H1 (cell line): ENCODE measurements around the gene SFXN1. TPM values are rescaled to one million over a fixed set of nuclear protein-coding genes. Genes with fewer than 3 reads are reported as not detected.
"Not testable (repeated sequence)": the region's sequence is repeated elsewhere in the genome, so short reads cannot be mapped to it uniquely, and the experiment has no call there.

Source experiments
- CTCF ChIA-PET: fragments of 300-600 bp; sonication (Branson Sonifier 250); formaldehyde crosslinking; loops from one replicate; lab custom pipeline; 2021; ENCODE audit not compliant: partially characterized antibody; lab: Charles Lee
- POLR2A ChIA-PET: fragments of 300-600 bp; sonication (Branson Sonifier 250); formaldehyde crosslinking; loops from one replicate; lab custom pipeline; 2021; ENCODE audit warnings: inconsistent platforms; ENCODE audit not compliant: partially characterized antibody; lab: Charles Lee
- DNase-seq, 2 experiments: peaks; one replicate each; pipeline versions ENCODE4 v3.0.0 to v3.0.0-alpha.2; 2010 to 2022; ENCODE audit warnings: low spot score in 2 of 2, low read depth in 1 of 2, mixed read lengths in 1 of 2
- FAIRE-seq: peaks from 2 replicates; lab custom pipeline; 2011; peaks lifted over from hg19 to GRCh38; lab: Jason Lieb, UNC
- H2AFZ ChIP-seq: 2 replicates; pipeline ENCODE4 v1.8.1; 2012; ENCODE audit warnings: low read length, inconsistent platforms
- H2AK5ac ChIP-seq: 2 replicates; pipeline ENCODE4 v1.6.1; 2013; ENCODE audit warnings: low read depth, low read length
- H2BK120ac ChIP-seq: replicated peaks from 2 replicates; pipeline ENCODE3; 2013; ENCODE audit warnings: low read depth, low read length, inconsistent platforms
- H2BK12ac ChIP-seq: 2 replicates; pipeline ENCODE4 v1.6.1; 2013; ENCODE audit warnings: low read depth, low read length
- H2BK15ac ChIP-seq: 2 replicates; pipeline ENCODE4 v1.6.1; 2013; ENCODE audit warnings: low read length
- H2BK20ac ChIP-seq: 2 replicates; pipeline ENCODE4 v1.6.1; 2013; ENCODE audit warnings: low read length
- H2BK5ac ChIP-seq: 2 replicates; pipeline ENCODE4 v1.6.1; 2013; ENCODE audit warnings: low read depth, low read length
- H3K14ac ChIP-seq: 2 replicates; pipeline ENCODE4 v1.6.1; 2013; ENCODE audit warnings: inconsistent platforms; ENCODE audit not compliant: insufficient read length
- H3K18ac ChIP-seq: 2 replicates; pipeline ENCODE4 v1.6.1; 2013; ENCODE audit warnings: low read length; ENCODE audit errors: extremely low read depth
- H3K23ac ChIP-seq: 2 replicates; pipeline ENCODE4 v1.6.1; 2013; ENCODE audit warnings: inconsistent platforms; ENCODE audit not compliant: insufficient read length
- H3K23me2 ChIP-seq: 2 replicates; pipeline ENCODE4 v1.6.1; 2013; ENCODE audit warnings: low read depth, low read length
- H3K27ac ChIP-seq: 2 replicates; pipeline ENCODE4 v1.6.1; 2011; ENCODE audit warnings: low read depth, low read length, inconsistent platforms
- H3K27me3 ChIP-seq, 4 experiments: replicated peaks in 1 of 4; 1 replicate in 1 of 4; 2 replicates in 3 of 4; pipeline versions ENCODE4 v1.6.1 to v1.8.1; 2011 to 2013; ENCODE audit warnings: low read length in 3 of 4, mild to moderate bottlenecking in 3 of 4, inconsistent platforms in 2 of 4, mixed read lengths in 2 of 4, moderate library complexity in 1 of 4; ENCODE audit not compliant: control insufficient read depth in 3 of 4, insufficient read depth in 3 of 4; ENCODE audit errors: extremely low read depth in 1 of 4
- H3K36me3 ChIP-seq, 4 experiments: 2 replicates each; pipeline versions ENCODE4 v1.6.1 to v1.8.1; 2011 to 2013; ENCODE audit warnings: mild to moderate bottlenecking in 4 of 4, low read length in 3 of 4, moderate library complexity in 2 of 4, control low read depth in 1 of 4, inconsistent platforms in 1 of 4; ENCODE audit not compliant: insufficient read depth in 4 of 4, control insufficient read depth in 2 of 4
- H3K4ac ChIP-seq: replicated peaks from 2 replicates; pipeline ENCODE3; 2013; ENCODE audit warnings: low read length, low read depth, mixed read lengths, inconsistent platforms; ENCODE audit not compliant: insufficient read length
- H3K4me1 ChIP-seq, 4 experiments: replicated peaks in 1 of 4; 1 replicate in 1 of 4; 2 replicates in 3 of 4; pipeline versions ENCODE4 v1.6.1 to v1.8.1; 2011 to 2013; ENCODE audit warnings: low read length in 3 of 4, inconsistent platforms in 2 of 4, mixed read lengths in 1 of 4; ENCODE audit not compliant: insufficient read depth in 4 of 4, control insufficient read depth in 3 of 4
- H3K4me2 ChIP-seq, 2 experiments: 2 replicates each; pipeline versions ENCODE4 v1.6.1 to v1.8.1; 2011 to 2013; ENCODE audit warnings: low read depth in 2 of 2, low read length in 2 of 2, control low read depth in 1 of 2, inconsistent platforms in 1 of 2, mild to moderate bottlenecking in 1 of 2; ENCODE audit not compliant: insufficient read depth in 1 of 2
- H3K4me3 ChIP-seq, 4 experiments: fragments of 200-600, 300-600 bp in 1 of 4; sonication (generic), shearing (Covaris generic), sonication (Bioruptor Twin) in 1 of 4; 2 replicates each; pipeline versions ENCODE4 v1.5.1 to v1.8.1; 2011 to 2016; ENCODE audit warnings: low read length in 4 of 4, low read depth in 3 of 4, control low read depth in 2 of 4, inconsistent platforms in 2 of 4, mild to moderate bottlenecking in 2 of 4, mixed read lengths in 1 of 4, moderate library complexity in 1 of 4; ENCODE audit not compliant: insufficient read depth in 2 of 4; ENCODE audit errors: extremely low read depth in 1 of 4
- H3K56ac ChIP-seq: replicated peaks from 2 replicates; pipeline ENCODE3; 2013; ENCODE audit warnings: low read depth, mild to moderate bottlenecking, mixed read lengths, low read length, inconsistent platforms; ENCODE audit not compliant: insufficient read length
- H3K79me1 ChIP-seq: 2 replicates; pipeline ENCODE4 v1.6.1; 2013; ENCODE audit warnings: low read depth, low read length, control low read depth
- H3K79me2 ChIP-seq, 2 experiments: 2 replicates each; pipeline versions ENCODE4 v1.6.1 to v1.8.1; 2012 to 2013; ENCODE audit warnings: low read length in 2 of 2, mild to moderate bottlenecking in 2 of 2, inconsistent platforms in 1 of 2; ENCODE audit not compliant: insufficient read depth in 2 of 2, control insufficient read depth in 1 of 2
- H3K9ac ChIP-seq, 4 experiments: replicated peaks in 1 of 4; 1 replicate in 1 of 4; 2 replicates in 3 of 4; pipeline versions ENCODE4 v1.6.1 to v1.8.1; 2011 to 2013; ENCODE audit warnings: low read depth in 3 of 4, low read length in 3 of 4, control low read depth in 2 of 4, mild to moderate bottlenecking in 2 of 4, moderate library complexity in 2 of 4, inconsistent platforms in 1 of 4; ENCODE audit errors: extremely low read depth in 1 of 4
- H3K9me3 ChIP-seq, 2 experiments: 2 replicates each; pipeline versions ENCODE4 v1.6.1 to v1.8.1; 2012 to 2013; ENCODE audit warnings: mild to moderate bottlenecking in 2 of 2, moderate library complexity in 2 of 2, control low read depth in 1 of 2, inconsistent platforms in 1 of 2, low read depth in 1 of 2, low read length in 1 of 2, mixed read lengths in 1 of 2; ENCODE audit not compliant: insufficient read depth in 2 of 2
- H4K20me1 ChIP-seq, 2 experiments: replicated peaks in 1 of 2; 2 replicates each; pipeline versions ENCODE3 to v1.8.1; 2011 to 2013; ENCODE audit warnings: inconsistent platforms in 2 of 2, low read length in 2 of 2, mild to moderate bottlenecking in 1 of 2; ENCODE audit not compliant: insufficient read depth in 2 of 2, control insufficient read depth in 1 of 2
- H4K5ac ChIP-seq: 2 replicates; pipeline ENCODE4 v1.6.1; 2013; ENCODE audit warnings: low read length, low read depth, mixed read lengths, inconsistent platforms; ENCODE audit not compliant: insufficient read length
- H4K8ac ChIP-seq: 2 replicates; pipeline ENCODE4 v1.8.0; 2013; ENCODE audit warnings: mild to moderate bottlenecking, moderate library complexity, low read length, inconsistent platforms; ENCODE audit not compliant: insufficient read depth; ENCODE audit errors: extremely low read depth
- H4K91ac ChIP-seq: replicated peaks from 2 replicates; pipeline ENCODE3; 2013; ENCODE audit warnings: low read length, mixed read lengths, inconsistent platforms; ENCODE audit not compliant: insufficient read length
- BACH1 ChIP-seq: IDR thresholded peaks from 2 replicates; pipeline ENCODE4 v1.6.1; 2012; ENCODE audit warnings: low read length, improper control_type of control experiment
- WGBS, 2 experiments: shearing (Covaris generic) in 1 of 2; methylation state at CpG; one replicate each; pipeline versions ENCODE4 v1.1.6 to v1.1.7; 2013 to 2015; ENCODE audit warnings: low lambda C conversion rate in 2 of 2, mixed read lengths in 2 of 2, inconsistent platforms in 1 of 2, low coverage in 1 of 2, missing lambda C conversion rate in 1 of 2; ENCODE audit not compliant: insufficient replicate concordance in 2 of 2, insufficient coverage in 1 of 2, insufficient read length in 1 of 2; ENCODE audit errors: extremely low coverage in 1 of 2, missing lambda C conversion rate in 1 of 2; 5-methylcytosine and 5-hydroxymethylcytosine counted together
- polyA plus RNA-seq, 7 experiments: library from polyadenylated mRNA; depleted of rRNA in 3 of 7; stranded (reverse) in 5 of 7; unstranded in 2 of 7; fragments of >200 nt in 5 of 7; fragments of 200-250 nt in 2 of 7; gene quantifications; 1 replicate in 5 of 7; 2 replicates in 1 of 7; 4 replicates in 1 of 7; pipeline versions ENCODE4 v1.2.1 to v1.2.3, GENCODE V29; 2011 to 2013; ENCODE audit warnings: missing spikeins in 2 of 7, mixed read lengths in 2 of 7
- total RNA-seq: library from RNA; stranded (reverse); fragmentation: NEBNext Ultra II Directional; extraction: Animal tissue kit (Norgen Biotek cat#: 25700); gene quantifications from 2 replicates; pipeline ENCODE4 v1.2.1, GENCODE V29; 2021
- TF ChIP-seq, protein P1 (sequence below): IDR thresholded peaks from 2 replicates; pipeline ENCODE4 v1.6.1; 2011; ENCODE audit warnings: low read depth, mild to moderate bottlenecking, low read length; ENCODE audit not compliant: insufficient read depth

SFXN1 gene
- total and polyA plus RNA-seq, 2 of the 8 experiments (the other 6 are each of a cell fraction or from before 2014, with no cell fraction given) = 72.7 to 97.6 TPM

- TF ChIP-seq, protein P1, sequence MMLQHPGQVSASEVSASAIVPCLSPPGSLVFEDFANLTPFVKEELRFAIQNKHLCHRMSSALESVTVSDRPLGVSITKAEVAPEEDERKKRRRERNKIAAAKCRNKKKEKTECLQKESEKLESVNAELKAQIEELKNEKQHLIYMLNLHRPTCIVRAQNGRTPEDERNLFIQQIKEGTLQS = no peak
- TF ChIP-seq BACH1 = no peak
These were observed 26.2 kb upstream of the SFXN1 start (continued) for GRCh38 chr5:175452166-175452565.

DNA sequence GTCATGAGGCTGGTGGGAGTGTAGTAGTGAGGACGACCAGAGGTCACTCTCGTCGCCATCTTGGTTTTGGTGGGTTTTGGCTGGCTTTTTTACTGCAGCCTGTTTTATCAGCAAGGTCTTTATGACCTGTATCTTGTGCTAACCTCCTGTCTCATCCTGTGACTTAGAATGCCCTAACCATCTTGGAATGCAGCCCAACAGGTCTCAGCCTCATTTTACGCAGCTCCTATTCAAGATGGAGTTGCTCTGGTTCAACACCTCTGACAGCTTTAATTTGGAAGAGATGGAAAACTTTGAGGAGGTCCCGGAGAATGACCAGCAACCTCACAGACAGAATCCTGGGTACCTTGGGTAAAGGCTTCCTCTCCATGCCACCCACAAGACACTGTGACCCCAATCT lies 24.0 kb upstream of the SFXN1 start:
- H3K79me2 ChIP-seq, H3K4me2 ChIP-seq, DNase-seq, H3K27ac ChIP-seq, H3K4me3 ChIP-seq, H3K27me3 ChIP-seq, POLR2A ChIA-PET, H3K4ac ChIP-seq, H4K5ac ChIP-seq, H3K18ac ChIP-seq, H3K56ac ChIP-seq, H3K23me2 ChIP-seq, H2BK120ac ChIP-seq, H2AFZ ChIP-seq, H3K9ac ChIP-seq, H2BK20ac ChIP-seq, H2AK5ac ChIP-seq, H4K8ac ChIP-seq, H3K4me1 ChIP-seq, FAIRE-seq, H2BK5ac ChIP-seq, H4K20me1 ChIP-seq, H3K9me3 ChIP-seq, H3K23ac ChIP-seq, H3K14ac ChIP-seq, H3K79me1 ChIP-seq, H3K36me3 ChIP-seq, H4K91ac ChIP-seq, H2BK12ac ChIP-seq, H2BK15ac ChIP-seq: not testable (repeated sequence)
- CTCF ChIA-PET = interaction anchor here (1.2 kb wide), 2 partner anchors 10 to 12 kb away, joined by 3 to 4 read pairs; no protein-coding TSS in a partner anchor
- WGBS, 2 experiments = 81% methylated on average over 5 of the region's 5 CpGs; no CpG with 5 or more reads in 1 of the 2 experiments
